Smooth muscle cell (in vitro differentiated cells): Measurements from ENCODE around the gene EPHA2. TPM values are rescaled to one million over a fixed set of nuclear protein-coding genes. Genes with fewer than 3 reads are reported as not detected.

Experiments
- DNase-seq: peaks from one replicate; lab custom pipeline; 2025; ENCODE audit not compliant: unreplicated experiment; lab: John Stamatoyannopoulos, UW
- H2AFZ ChIP-seq: fragments of 200-600 bp; sonication (generic); 2 replicates; pipeline ENCODE4 v1.6.0; 2016; ENCODE audit warnings: antibody characterized with exemption, low read depth, mild to moderate bottlenecking
- H3F3A ChIP-seq: fragments of 200-600 bp; sonication (generic); 2 replicates; pipeline ENCODE4 v1.6.0; 2017; ENCODE audit warnings: antibody characterized with exemption, low read depth
- H3K27ac ChIP-seq: fragments of 200-600 bp; sonication (generic); 2 replicates; pipeline ENCODE4 v1.5.1; 2016; ENCODE audit warnings: low read depth, mild to moderate bottlenecking
- H3K27me3 ChIP-seq: fragments of 200-600 bp; sonication (generic); 2 replicates; pipeline ENCODE4 v1.6.1; 2016; ENCODE audit warnings: low read depth, mild to moderate bottlenecking
- H3K36me3 ChIP-seq: fragments of 200-600 bp; sonication (generic); 2 replicates; pipeline ENCODE4 v1.5.1; 2016; ENCODE audit warnings: low read depth
- H3K4me1 ChIP-seq: fragments of 200-600 bp; sonication (generic); 2 replicates; pipeline ENCODE4 v1.5.1; 2016; ENCODE audit warnings: low read depth
- H3K4me2 ChIP-seq: fragments of 200-600 bp; sonication (generic); 2 replicates; pipeline ENCODE4 v1.6.0; 2016; ENCODE audit warnings: mild to moderate bottlenecking
- H3K4me3 ChIP-seq: fragments of 200-600 bp; sonication (generic); 2 replicates; pipeline ENCODE4 v1.5.1; 2016; ENCODE audit warnings: mild to moderate bottlenecking
- H3K79me2 ChIP-seq: fragments of 200-600 bp; sonication (generic); 2 replicates; pipeline ENCODE4 v1.6.0; 2016; ENCODE audit warnings: low read depth, mild to moderate bottlenecking
- H3K9ac ChIP-seq: fragments of 200-600 bp; sonication (generic); 2 replicates; pipeline ENCODE4 v1.6.0; 2016; ENCODE audit warnings: low read depth
- H3K9me3 ChIP-seq: fragments of 200-600 bp; sonication (generic); replicated peaks from 2 replicates; pipeline ENCODE4 v1.5.1; 2016; ENCODE audit warnings: low read depth
- H4K20me1 ChIP-seq: fragments of 200-600 bp; sonication (generic); 2 replicates; pipeline ENCODE4 v1.6.0; 2016; ENCODE audit warnings: low read depth
- WGBS: methylation state at CpG from one replicate; pipeline ENCODE4 v1.1.7; 2016; ENCODE audit warnings: low lambda C conversion rate; 5-methylcytosine and 5-hydroxymethylcytosine counted together
- polyA plus RNA-seq: library from polyadenylated mRNA; unstranded; fragments of >200 nt; fragmentation: Nextera tagmentation; extraction: Ambion mirVana; gene quantifications from 2 replicates; pipeline ENCODE4 v1.2.1, GENCODE V29; 2016
- total RNA-seq: library from RNA; depleted of rRNA; stranded (reverse); fragments of >200 nt; gene quantifications from 2 replicates; pipeline ENCODE4 v1.2.3, GENCODE V29; 2014
- TF ChIP-seq, protein P1 (sequence below): fragments of 200-600 bp; sonication (generic); IDR thresholded peaks from 2 replicates; pipeline ENCODE4 v1.5.1; 2017; ENCODE audit warnings: borderline replicate concordance, mild to moderate bottlenecking, antibody characterized with exemption; ENCODE audit not compliant: insufficient read depth, poor library complexity, severe bottlenecking

The EPHA2 gene
- total and polyA plus RNA-seq, 2 experiments from 2014 or later: 27.3 to 34.8 TPM

DNA sequence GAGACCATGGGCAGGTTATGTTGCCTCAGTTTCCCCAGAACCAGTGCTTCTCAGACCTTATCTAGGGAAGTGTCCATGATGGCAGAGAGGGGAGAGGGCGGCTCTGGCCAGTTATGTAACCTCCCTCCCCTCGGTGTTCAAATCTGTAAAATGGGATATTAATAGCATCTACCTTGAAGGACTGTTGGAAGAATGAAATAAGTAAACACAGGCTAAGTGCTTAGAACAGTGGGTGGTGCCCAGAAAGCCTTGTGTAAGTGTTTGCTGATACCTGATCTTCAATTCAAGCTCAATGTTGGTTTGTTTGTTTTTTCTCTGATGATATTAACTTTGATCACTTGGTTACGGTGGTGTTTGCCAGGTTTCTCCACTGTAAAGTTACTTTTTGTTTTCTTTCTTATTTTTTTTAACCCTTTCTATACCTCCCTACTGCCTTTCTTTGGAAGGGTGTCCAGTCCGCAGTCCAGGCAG is 34.9 kb downstream of the EPHA2 start:
- Histone ChIP-seq H3F3A (peaks cover 3% of the 10 kb centered on the region), H3K9ac (no peak overlapping the region), H3K4me3 (no peak overlapping the region), H3K79me2 (no peaks in the 10 kb centered on the region), H3K9me3 (no peaks in the 10 kb centered on the region), H2AFZ (no peak overlapping the region), H3K36me3 (no peaks in the 10 kb centered on the region), H3K27ac (no peak overlapping the region), H4K20me1 (peaks cover 44% of the 10 kb centered on the region), H3K4me2 (no peak overlapping the region), H3K27me3 (no peaks in the 10 kb centered on the region), H3K4me1 (peaks cover 29% of the 10 kb centered on the region)
- 94% methylated on average over 4 of the region's 4 CpGs for WGBS
- DNase-seq: no peak
- TF ChIP-seq, protein P1, sequence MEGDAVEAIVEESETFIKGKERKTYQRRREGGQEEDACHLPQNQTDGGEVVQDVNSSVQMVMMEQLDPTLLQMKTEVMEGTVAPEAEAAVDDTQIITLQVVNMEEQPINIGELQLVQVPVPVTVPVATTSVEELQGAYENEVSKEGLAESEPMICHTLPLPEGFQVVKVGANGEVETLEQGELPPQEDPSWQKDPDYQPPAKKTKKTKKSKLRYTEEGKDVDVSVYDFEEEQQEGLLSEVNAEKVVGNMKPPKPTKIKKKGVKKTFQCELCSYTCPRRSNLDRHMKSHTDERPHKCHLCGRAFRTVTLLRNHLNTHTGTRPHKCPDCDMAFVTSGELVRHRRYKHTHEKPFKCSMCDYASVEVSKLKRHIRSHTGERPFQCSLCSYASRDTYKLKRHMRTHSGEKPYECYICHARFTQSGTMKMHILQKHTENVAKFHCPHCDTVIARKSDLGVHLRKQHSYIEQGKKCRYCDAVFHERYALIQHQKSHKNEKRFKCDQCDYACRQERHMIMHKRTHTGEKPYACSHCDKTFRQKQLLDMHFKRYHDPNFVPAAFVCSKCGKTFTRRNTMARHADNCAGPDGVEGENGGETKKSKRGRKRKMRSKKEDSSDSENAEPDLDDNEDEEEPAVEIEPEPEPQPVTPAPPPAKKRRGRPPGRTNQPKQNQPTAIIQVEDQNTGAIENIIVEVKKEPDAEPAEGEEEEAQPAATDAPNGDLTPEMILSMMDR: no peak

DNA sequence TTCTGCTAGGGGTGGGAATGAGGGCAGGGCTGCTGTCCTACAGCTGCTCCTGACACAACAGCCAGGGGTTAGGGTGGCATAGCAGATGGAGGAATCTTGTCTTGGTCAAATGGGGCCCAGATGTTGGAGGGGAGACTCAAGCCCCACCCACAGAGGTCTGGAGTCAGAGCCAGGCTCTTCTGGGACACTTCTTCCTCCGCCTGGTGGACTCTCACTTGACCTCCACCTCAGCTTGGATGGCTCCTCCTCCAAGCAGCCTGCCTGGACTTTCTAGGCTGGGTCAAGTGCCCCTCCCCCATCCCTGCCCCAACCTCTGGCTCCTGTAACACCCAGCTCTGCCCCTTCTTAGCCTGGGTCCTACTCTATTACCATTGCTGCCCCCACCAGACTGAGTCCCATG is 35.5 kb downstream of the EPHA2 start:
- no peaks in the 10 kb centered on the region for H3K79me2 ChIP-seq
- H2AFZ ChIP-seq: no peak overlapping the region
- H3F3A ChIP-seq: peaks cover 3% of the 10 kb centered on the region
- no peak overlapping the region for H3K27ac ChIP-seq
- H3K4me2 ChIP-seq: no peak overlapping the region
- no peak for DNase-seq
- no peaks in the 10 kb centered on the region for H3K27me3 ChIP-seq
- WGBS: 78% methylated on average over 1 of the region's 1 CpG
- H3K9ac ChIP-seq: no peak overlapping the region
- TF ChIP-seq, protein P1: no peak
- H3K4me1 ChIP-seq: peaks cover 32% of the 10 kb centered on the region
- no peaks in the 10 kb centered on the region for H3K9me3 ChIP-seq
- H3K4me3 ChIP-seq: no peak overlapping the region
- peaks cover 38% of the 10 kb centered on the region for H4K20me1 ChIP-seq
- H3K36me3 ChIP-seq: no peaks in the 10 kb centered on the region

DNA sequence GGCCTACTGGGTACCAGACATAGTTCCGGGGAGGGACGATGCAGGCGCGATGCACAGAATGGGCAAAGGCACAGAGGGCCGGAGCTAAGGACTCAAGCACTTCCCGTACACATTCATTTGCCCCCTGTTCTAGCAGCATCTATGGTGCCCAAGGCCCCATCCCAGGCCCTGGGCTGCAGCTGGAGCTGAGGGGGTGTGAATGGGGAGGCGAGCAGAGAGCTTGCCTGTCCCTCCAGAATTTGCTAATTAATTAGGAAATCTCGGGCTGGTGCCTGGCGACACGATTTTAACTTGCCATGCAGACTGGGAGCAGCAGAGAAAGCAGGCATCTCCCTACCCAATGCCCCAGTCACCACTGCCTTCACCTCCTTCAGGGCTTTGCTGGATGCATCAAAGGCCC is 35.9 kb downstream of the EPHA2 start:
- 93% methylated on average over 10 of the region's 10 CpGs for WGBS
- DNase-seq: no peak
- H4K20me1 ChIP-seq: peaks cover 34% of the 10 kb centered on the region

DNA sequence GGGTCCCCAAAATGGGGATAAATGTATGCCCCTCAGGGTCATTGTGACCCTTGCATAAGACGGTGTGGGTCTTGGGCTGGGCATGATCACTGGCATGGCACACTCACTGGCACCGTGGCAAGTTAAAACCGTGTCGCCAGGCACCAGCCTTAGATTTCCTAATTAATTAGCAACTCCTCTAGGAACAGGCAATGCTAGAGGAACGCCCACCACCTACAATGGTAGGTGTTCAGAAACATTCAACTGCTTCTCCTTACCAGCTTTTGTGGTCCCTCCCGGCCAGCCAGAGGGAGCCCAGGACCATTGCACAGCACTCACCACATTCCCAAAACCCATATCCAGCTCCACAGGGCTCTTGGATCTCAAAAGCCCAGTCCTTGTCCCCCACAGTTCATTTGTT is 36.4 kb downstream of the EPHA2 start:
- H3K27me3 ChIP-seq: no peaks in the 10 kb centered on the region
- WGBS: 100% methylated on average over 6 of the region's 6 CpGs
- H3K27ac ChIP-seq: no peak overlapping the region
- H3K4me3 ChIP-seq: no peak overlapping the region
- H3K9me3 ChIP-seq: no peaks in the 10 kb centered on the region
- no peaks in the 10 kb centered on the region for H3K36me3 ChIP-seq
- no peaks in the 10 kb centered on the region for H3K79me2 ChIP-seq
- H3F3A ChIP-seq: peaks cover 3% of the 10 kb centered on the region
- no peak for DNase-seq
- H3K9ac ChIP-seq: no peak overlapping the region
- peaks cover 37% of the 10 kb centered on the region for H3K4me1 ChIP-seq
- peaks cover 29% of the 10 kb centered on the region for H4K20me1 ChIP-seq
- TF ChIP-seq, protein P1: no peak
- no peak overlapping the region for H3K4me2 ChIP-seq
- no peak overlapping the region for H2AFZ ChIP-seq

More for the DNA sequence above, 35.9 kb downstream of the EPHA2 start:
- Histone ChIP-seq H3K4me1 (peaks cover 36% of the 10 kb centered on the region), H3K9me3 (no peaks in the 10 kb centered on the region), H3K36me3 (no peaks in the 10 kb centered on the region), H3F3A (peaks cover 3% of the 10 kb centered on the region), H3K79me2 (no peaks in the 10 kb centered on the region), H2AFZ (no peak overlapping the region), H3K4me2 (no peak overlapping the region), H3K9ac (no peak overlapping the region), H3K27me3 (no peaks in the 10 kb centered on the region), H3K4me3 (no peak overlapping the region), H3K27ac (no peak overlapping the region)
- TF ChIP-seq, protein P1: no peak
